HepG2 (cell line): Measurements from ENCODE around the gene MAP3K9. TPM values are rescaled to one million over a fixed set of nuclear protein-coding genes. Genes with fewer than 3 reads are reported as not detected.

Source experiments
- ATF3 ChIP-seq: sonication (generic); formaldehyde crosslinking; IDR thresholded peaks from 2 replicates; pipeline ENCODE4 v1.4.0; 2020; ENCODE audit warnings: missing genetic modification reagents
- CREM ChIP-seq, 2 experiments: sonication (generic) in 1 of 2; formaldehyde crosslinking in 1 of 2; IDR thresholded peaks; 2 replicates each; pipeline versions ENCODE4 v1.4.0 to v1.6.1; 2016 to 2020; ENCODE audit warnings: antibody characterized with exemption in 1 of 2, mild to moderate bottlenecking in 1 of 2, missing genetic modification reagents in 1 of 2
- EP300 ChIP-seq, 3 experiments: sonication (generic) in 1 of 3; formaldehyde crosslinking in 1 of 3; IDR thresholded peaks; 2 replicates each; pipeline versions ENCODE4 v1.5.1 to v1.6.1; 2011 to 2020; ENCODE audit warnings: low read depth in 2 of 3, low read length in 2 of 3, borderline replicate concordance in 1 of 3, improper control_type of control experiment in 1 of 3, mild to moderate bottlenecking in 1 of 3, missing genetic modification reagents in 1 of 3, moderate library complexity in 1 of 3
- FOSL1 ChIP-seq: sonication (generic); formaldehyde crosslinking; IDR thresholded peaks from 2 replicates; pipeline ENCODE4 v1.9.0; 2021; ENCODE audit warnings: missing genetic modification reagents, borderline replicate concordance
- FOSL2 ChIP-seq: sonication (generic); formaldehyde crosslinking; IDR thresholded peaks from 2 replicates; pipeline ENCODE4 v1.4.0; 2020; ENCODE audit warnings: missing genetic modification reagents
- FOXA1 ChIP-seq, 2 experiments: fragments of 450-650 bp in 1 of 2; sonication (generic) in 1 of 2; formaldehyde crosslinking in 1 of 2; IDR thresholded peaks; 2 replicates each; pipeline versions ENCODE4 v1.4.0 to v1.6.1; 2016 to 2020; ENCODE audit warnings: missing genetic modification reagents in 1 of 2
- FOXA3 ChIP-seq: IDR thresholded peaks from 2 replicates; pipeline ENCODE4 v1.6.1; 2016; ENCODE audit warnings: missing genetic modification reagents, missing compliant biosample characterization
- HDAC2 ChIP-seq: sonication (generic); formaldehyde crosslinking; IDR thresholded peaks from 2 replicates; pipeline ENCODE4 v1.4.0; 2020; ENCODE audit warnings: missing genetic modification reagents
- HNF4A ChIP-seq: sonication (generic); formaldehyde crosslinking; IDR thresholded peaks from 2 replicates; pipeline ENCODE4 v1.4.0; 2020; ENCODE audit warnings: missing genetic modification reagents
- IRX3 ChIP-seq: sonication (generic); formaldehyde crosslinking; IDR thresholded peaks from 2 replicates; pipeline ENCODE4 v1.8.1; 2023; ENCODE audit warnings: mild to moderate bottlenecking, low read depth, missing genetic modification reagents, borderline replicate concordance
- KAT8 ChIP-seq: IDR thresholded peaks from 2 replicates; pipeline ENCODE4 v1.6.1; 2016; ENCODE audit warnings: missing genetic modification reagents, missing compliant biosample characterization
- NCOA1 ChIP-seq: sonication (generic); formaldehyde crosslinking; IDR thresholded peaks from 2 replicates; pipeline ENCODE4 v1.9.0; 2021; ENCODE audit warnings: missing genetic modification reagents
- NR2F2 ChIP-seq: IDR thresholded peaks from 2 replicates; pipeline ENCODE4 v1.6.1; 2012; ENCODE audit warnings: low read depth, inconsistent platforms, borderline replicate concordance
- POGZ ChIP-seq: sonication (generic); formaldehyde crosslinking; IDR thresholded peaks from 2 replicates; pipeline ENCODE4 v1.4.0; 2020; ENCODE audit warnings: mild to moderate bottlenecking, missing genetic modification reagents
- RARA ChIP-seq: IDR thresholded peaks from 2 replicates; pipeline ENCODE4 v1.6.1; 2016; ENCODE audit warnings: missing genetic modification reagents, missing compliant biosample characterization
- SAP130 ChIP-seq: IDR thresholded peaks from 2 replicates; pipeline ENCODE4 v1.6.1; 2016; ENCODE audit warnings: low read depth
- SATB2 ChIP-seq: sonication (generic); formaldehyde crosslinking; IDR thresholded peaks from 2 replicates; pipeline ENCODE4 v1.5.0; 2020; ENCODE audit warnings: missing genetic modification reagents
- TEAD3 ChIP-seq: optimal IDR thresholded peaks from 2 replicates; pipeline ENCODE3; 2016; ENCODE audit warnings: borderline replicate concordance
- ZFP90 ChIP-seq: sonication (generic); formaldehyde crosslinking; IDR thresholded peaks from 2 replicates; pipeline ENCODE4 v1.8.0; 2022; ENCODE audit warnings: missing genetic modification reagents, mild to moderate bottlenecking, inconsistent platforms, borderline replicate concordance
- ZNF770 ChIP-seq: sonication (generic); formaldehyde crosslinking; IDR thresholded peaks from 2 replicates; pipeline ENCODE4 v1.5.0; 2020; ENCODE audit warnings: mild to moderate bottlenecking, missing genetic modification reagents
- ZNF883 ChIP-seq: sonication (generic); formaldehyde crosslinking; IDR thresholded peaks from 2 replicates; pipeline ENCODE4 v1.5.1; 2020; ENCODE audit warnings: mild to moderate bottlenecking, missing genetic modification reagents; ENCODE audit errors: not compliant biosample characterization
- polyA plus RNA-seq, 8 experiments: library from polyadenylated mRNA; depleted of rRNA in 3 of 8; stranded (reverse) in 7 of 8; unstranded in 1 of 8; fragments of >200 nt; fragmentation: Illumina TruSeq in 4 of 8; extraction: Trizol in 4 of 8; gene quantifications; 2 replicates each; pipeline versions ENCODE4 v1.2.1 to v1.2.3, GENCODE V29; 2011 to 2016; ENCODE audit warnings: low read depth in 4 of 8, missing spikeins in 1 of 8, mixed read lengths in 1 of 8; ENCODE audit not compliant: insufficient read depth in 1 of 8
- total RNA-seq, 5 experiments: library from RNA; depleted of rRNA; stranded (reverse); fragments of >200 nt; fragmentation: Illumina TruSeq; extraction: Trizol; gene quantifications; 2 replicates each; pipeline ENCODE4 v1.2.3, GENCODE V29; 2016; ENCODE audit warnings: low read depth in 1 of 5
- TF ChIP-seq, protein P1 (sequence below): IDR thresholded peaks from 2 replicates; pipeline ENCODE4 v1.4.0; 2020; ENCODE audit warnings: mild to moderate bottlenecking, missing genetic modification reagents
- TF ChIP-seq, protein P2 (sequence below): sonication (generic); formaldehyde crosslinking; IDR thresholded peaks from 2 replicates; pipeline ENCODE4 v1.4.0; 2020; ENCODE audit warnings: missing genetic modification reagents

Gene MAP3K9
- total and polyA plus RNA-seq, 2 of the 13 experiments (the other 11 are each of a cell fraction or from before 2014, with no cell fraction given) = 4.3 to 4.5 TPM

GRCh38 chr14:70811578-70811977, 2.3 kb upstream of the MAP3K9 start (continued):
- TF ChIP-seq ATF3 (CRISPR knock-in tag) (peak; percentile 74; the same call in 1 of the 2 replicates), IRX3 (CRISPR knock-in tag) (no peak), FOXA3 (CRISPR knock-in tag) (0 out of 2 replicates have a peak, but pooled peaks have one; percentile 30), SATB2 (no peak), SAP130 (peak; percentile 51; the same call in 1 of the 2 replicates), TEAD3 (peak; percentile 89), NR2F2 (peak; percentile 39; the same call in 1 of the 2 replicates), FOSL2 (CRISPR knock-in tag) (peak; percentile 88), HDAC2 (CRISPR knock-in tag) (peak; percentile 13; the same call in 1 of the 2 replicates), NCOA1 (no peak), EP300 (IDR thresholded peaks at IDR 0.05; ENCODE audit: low read depth in 2 of 2, low read length in 2 of 2) (peak in 1 of 2 experiments; percentile 39; a peak in 2 of 4 replicates), EP300 (CRISPR knock-in tag; IDR thresholded peaks at IDR 0.05; ENCODE audit: borderline replicate concordance) (no peak), ZNF770 (CRISPR knock-in tag) (peak; percentile 84), KAT8 (CRISPR knock-in tag) (0 out of 2 replicates have a peak, but pooled peaks have one; percentile 26), ZNF883 (CRISPR knock-in tag) (no peak), HNF4A (CRISPR knock-in tag) (peak; percentile 18; the same call in 1 of the 2 replicates), FOXA1 (IDR thresholded peaks at IDR 0.05) (no peak), FOXA1 (CRISPR knock-in tag; IDR thresholded peaks at IDR 0.05) (peak; percentile 32; the same call in 1 of the 2 replicates), POGZ (CRISPR knock-in tag) (0 out of 2 replicates have a peak, but pooled peaks have one; percentile 16), FOSL1 (CRISPR knock-in tag) (peak; percentile 76; the same call in 1 of the 2 replicates), ZFP90 (no peak), CREM (IDR thresholded peaks at IDR 0.05) (0 out of 2 replicates have a peak, but pooled peaks have one; percentile 19), CREM (CRISPR knock-in tag; IDR thresholded peaks at IDR 0.05) (no peak), RARA (CRISPR knock-in tag) (peak; percentile 71)
- TF ChIP-seq, protein P1, sequence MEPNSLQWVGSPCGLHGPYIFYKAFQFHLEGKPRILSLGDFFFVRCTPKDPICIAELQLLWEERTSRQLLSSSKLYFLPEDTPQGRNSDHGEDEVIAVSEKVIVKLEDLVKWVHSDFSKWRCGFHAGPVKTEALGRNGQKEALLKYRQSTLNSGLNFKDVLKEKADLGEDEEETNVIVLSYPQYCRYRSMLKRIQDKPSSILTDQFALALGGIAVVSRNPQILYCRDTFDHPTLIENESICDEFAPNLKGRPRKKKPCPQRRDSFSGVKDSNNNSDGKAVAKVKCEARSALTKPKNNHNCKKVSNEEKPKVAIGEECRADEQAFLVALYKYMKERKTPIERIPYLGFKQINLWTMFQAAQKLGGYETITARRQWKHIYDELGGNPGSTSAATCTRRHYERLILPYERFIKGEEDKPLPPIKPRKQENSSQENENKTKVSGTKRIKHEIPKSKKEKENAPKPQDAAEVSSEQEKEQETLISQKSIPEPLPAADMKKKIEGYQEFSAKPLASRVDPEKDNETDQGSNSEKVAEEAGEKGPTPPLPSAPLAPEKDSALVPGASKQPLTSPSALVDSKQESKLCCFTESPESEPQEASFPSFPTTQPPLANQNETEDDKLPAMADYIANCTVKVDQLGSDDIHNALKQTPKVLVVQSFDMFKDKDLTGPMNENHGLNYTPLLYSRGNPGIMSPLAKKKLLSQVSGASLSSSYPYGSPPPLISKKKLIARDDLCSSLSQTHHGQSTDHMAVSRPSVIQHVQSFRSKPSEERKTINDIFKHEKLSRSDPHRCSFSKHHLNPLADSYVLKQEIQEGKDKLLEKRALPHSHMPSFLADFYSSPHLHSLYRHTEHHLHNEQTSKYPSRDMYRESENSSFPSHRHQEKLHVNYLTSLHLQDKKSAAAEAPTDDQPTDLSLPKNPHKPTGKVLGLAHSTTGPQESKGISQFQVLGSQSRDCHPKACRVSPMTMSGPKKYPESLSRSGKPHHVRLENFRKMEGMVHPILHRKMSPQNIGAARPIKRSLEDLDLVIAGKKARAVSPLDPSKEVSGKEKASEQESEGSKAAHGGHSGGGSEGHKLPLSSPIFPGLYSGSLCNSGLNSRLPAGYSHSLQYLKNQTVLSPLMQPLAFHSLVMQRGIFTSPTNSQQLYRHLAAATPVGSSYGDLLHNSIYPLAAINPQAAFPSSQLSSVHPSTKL (CRISPR knock-in tag) = peak; percentile 68
- TF ChIP-seq, protein P2, sequence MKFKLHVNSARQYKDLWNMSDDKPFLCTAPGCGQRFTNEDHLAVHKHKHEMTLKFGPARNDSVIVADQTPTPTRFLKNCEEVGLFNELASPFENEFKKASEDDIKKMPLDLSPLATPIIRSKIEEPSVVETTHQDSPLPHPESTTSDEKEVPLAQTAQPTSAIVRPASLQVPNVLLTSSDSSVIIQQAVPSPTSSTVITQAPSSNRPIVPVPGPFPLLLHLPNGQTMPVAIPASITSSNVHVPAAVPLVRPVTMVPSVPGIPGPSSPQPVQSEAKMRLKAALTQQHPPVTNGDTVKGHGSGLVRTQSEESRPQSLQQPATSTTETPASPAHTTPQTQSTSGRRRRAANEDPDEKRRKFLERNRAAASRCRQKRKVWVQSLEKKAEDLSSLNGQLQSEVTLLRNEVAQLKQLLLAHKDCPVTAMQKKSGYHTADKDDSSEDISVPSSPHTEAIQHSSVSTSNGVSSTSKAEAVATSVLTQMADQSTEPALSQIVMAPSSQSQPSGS (CRISPR knock-in tag) = peak; percentile 20; the same call in 1 of the 2 replicates
